Neural crest cell (in vitro differentiated cells): Measurements from ENCODE around the gene XIAP. TPM values are rescaled to one million over a fixed set of nuclear protein-coding genes. Genes with fewer than 3 reads are reported as not detected.

Source experiments
- DNase-seq: peaks from one replicate; pipeline ENCODE4 v3.0.0; 2021; ENCODE audit warnings: low read depth, mixed read lengths, low spot score
- H3K27ac Mint-ChIP-seq: one replicate; pipeline ENCODE4 v1.8.0; 2021; ENCODE audit warnings: mild to moderate bottlenecking, mixed read lengths; ENCODE audit not compliant: unreplicated experiment
- H3K27me3 Mint-ChIP-seq: 2 replicates; pipeline ENCODE4 v1.8.0; 2021; ENCODE audit warnings: low read depth, mild to moderate bottlenecking, mixed read lengths
- H3K36me3 Mint-ChIP-seq: 2 replicates; pipeline ENCODE4 v1.8.0; 2021; ENCODE audit warnings: low read depth, mild to moderate bottlenecking, mixed read lengths
- H3K4me1 Mint-ChIP-seq: 2 replicates; pipeline ENCODE4 v1.8.0; 2021; ENCODE audit warnings: mixed read lengths
- H3K4me3 Mint-ChIP-seq: one replicate; pipeline ENCODE4 v1.8.0; 2021; ENCODE audit warnings: mild to moderate bottlenecking, mixed read lengths
- H3K9me3 Mint-ChIP-seq: 2 replicates; pipeline ENCODE4 v1.8.0; 2021; ENCODE audit warnings: mixed read lengths
- total RNA-seq: library from RNA; stranded (reverse); gene quantifications from 2 replicates; pipeline ENCODE4 v1.2.1, GENCODE V29; 2021
- TF ChIP-seq, protein P1 (sequence below): fragments of 200-600 bp; sonication (generic); conservative IDR thresholded peaks from 2 replicates; pipeline ENCODE4 v1.5.0; 2021; ENCODE audit warnings: antibody characterized with exemption, mild to moderate bottlenecking

XIAP gene
- total RNA-seq, 1 donor from 2014 or later, result 34.1 TPM

- peaks cover 6% of the 10 kb centered on the region for H3K27me3 Mint-ChIP-seq
- peak within 1 kb of the TSS; percentile 99 for H3K27ac Mint-ChIP-seq
- peaks cover 32% of the 10 kb centered on the region for H3K4me1 Mint-ChIP-seq
- peak within 1 kb of the TSS; percentile 92 for H3K4me3 Mint-ChIP-seq
- no peaks in the 10 kb centered on the region for H3K36me3 Mint-ChIP-seq
- TF ChIP-seq, protein P1, sequence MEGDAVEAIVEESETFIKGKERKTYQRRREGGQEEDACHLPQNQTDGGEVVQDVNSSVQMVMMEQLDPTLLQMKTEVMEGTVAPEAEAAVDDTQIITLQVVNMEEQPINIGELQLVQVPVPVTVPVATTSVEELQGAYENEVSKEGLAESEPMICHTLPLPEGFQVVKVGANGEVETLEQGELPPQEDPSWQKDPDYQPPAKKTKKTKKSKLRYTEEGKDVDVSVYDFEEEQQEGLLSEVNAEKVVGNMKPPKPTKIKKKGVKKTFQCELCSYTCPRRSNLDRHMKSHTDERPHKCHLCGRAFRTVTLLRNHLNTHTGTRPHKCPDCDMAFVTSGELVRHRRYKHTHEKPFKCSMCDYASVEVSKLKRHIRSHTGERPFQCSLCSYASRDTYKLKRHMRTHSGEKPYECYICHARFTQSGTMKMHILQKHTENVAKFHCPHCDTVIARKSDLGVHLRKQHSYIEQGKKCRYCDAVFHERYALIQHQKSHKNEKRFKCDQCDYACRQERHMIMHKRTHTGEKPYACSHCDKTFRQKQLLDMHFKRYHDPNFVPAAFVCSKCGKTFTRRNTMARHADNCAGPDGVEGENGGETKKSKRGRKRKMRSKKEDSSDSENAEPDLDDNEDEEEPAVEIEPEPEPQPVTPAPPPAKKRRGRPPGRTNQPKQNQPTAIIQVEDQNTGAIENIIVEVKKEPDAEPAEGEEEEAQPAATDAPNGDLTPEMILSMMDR, result no peak
- peaks cover 3% of the 10 kb centered on the region for H3K9me3 Mint-ChIP-seq
- DNase-seq, result peak; percentile 54
Observed at GRCh38 chrX:123961268-123962005, 101.6 kb downstream of the XIAP start, which contains the start of gene STAG2. Gene STAG2, plus strand, starts transcription at chrX:123961706. Its CDS starts 60,922 bp downstream, at chrX:124022628.

- Mint-ChIP-seq H3K4me3 (peak overlapping the region; percentile 92), H3K36me3 (no peaks in the 10 kb centered on the region), H3K27ac (peak overlapping the region; percentile 97), H3K4me1 (peaks cover 35% of the 10 kb centered on the region), H3K9me3 (peaks cover 3% of the 10 kb centered on the region), H3K27me3 (peaks cover 6% of the 10 kb centered on the region)
- no peak for DNase-seq
- TF ChIP-seq, protein P1, result no peak
Observed at GRCh38 chrX:123962006-123962467, 102.2 kb downstream of the XIAP start.

DNA sequence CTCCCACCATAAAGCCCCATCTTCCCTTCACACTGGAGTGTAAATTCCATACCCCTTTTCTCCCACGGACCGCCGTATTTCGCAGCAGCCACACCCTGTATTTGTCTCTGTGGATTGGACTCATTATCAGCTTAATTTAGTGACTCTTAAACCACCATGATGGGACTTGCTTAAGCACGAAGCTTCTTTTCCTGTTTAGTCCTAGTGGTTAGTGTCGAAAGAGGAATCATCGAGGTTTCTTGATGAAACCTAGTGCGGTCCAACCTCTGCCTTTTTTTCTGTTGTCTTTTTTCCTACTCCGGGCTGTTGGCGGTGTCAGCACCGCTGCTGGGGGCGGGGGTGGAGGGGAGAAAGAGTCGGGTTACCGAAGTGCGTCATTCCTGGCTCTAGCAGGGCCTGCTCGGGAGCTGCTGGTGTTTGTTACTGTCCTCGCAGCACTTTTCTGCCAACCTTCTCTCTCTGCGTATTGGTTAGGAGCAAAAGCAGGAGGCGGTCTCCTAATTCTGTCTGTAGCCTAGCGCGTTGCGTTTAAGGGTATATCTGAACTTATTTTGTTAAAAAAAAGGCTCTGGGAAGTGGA lies 103.0 kb downstream of the XIAP start:
- H3K9me3 Mint-ChIP-seq, result peaks cover 3% of the 10 kb centered on the region
- TF ChIP-seq, protein P1, result no peak

More for the DNA sequence above, 103.0 kb downstream of the XIAP start:
- H3K27ac Mint-ChIP-seq, result peak overlapping the region; percentile 97
- H3K27me3 Mint-ChIP-seq, result peaks cover 6% of the 10 kb centered on the region
- H3K36me3 Mint-ChIP-seq, result no peaks in the 10 kb centered on the region
- peak; percentile 56 for DNase-seq
- peaks cover 35% of the 10 kb centered on the region for H3K4me1 Mint-ChIP-seq
- H3K4me3 Mint-ChIP-seq, result peak overlapping the region; percentile 92

Other genes starting within 250 kb of the XIAP start
- 91.1 and 96.2 TPM in 2 replicates for gene THOC2, start 127.0 kb upstream of the XIAP start, total RNA-seq
- 63.3 and 70.7 TPM in 2 replicates for gene STAG2, start 101.7 kb downstream of the XIAP start, total RNA-seq